Testis (tissue), 2 donors: ENCODE measurements around the gene PDK2.

Experiments
- CTCF ChIP-seq, 3 experiments: fragments of 450-650 bp in 2 of 3; fragments of 200-600 bp in 1 of 3; sonication (generic) in 1 of 3; IDR thresholded peaks; one replicate each; pipeline ENCODE4 v1.5.1; 2016 to 2019; ENCODE audit warnings: antibody characterized with exemption in 3 of 3, mild to moderate bottlenecking in 2 of 3, moderate library complexity in 1 of 3
- POLR2A ChIP-seq: fragments of 450-650 bp; IDR thresholded peaks from one replicate; pipeline ENCODE4 v1.6.1; 2017; ENCODE audit warnings: antibody characterized with exemption, mild to moderate bottlenecking, moderate library complexity

- TF ChIP-seq CTCF (IDR thresholded peaks at IDR 0.05) (no peak), POLR2A (no peak)
Observed at GRCh38 chr17:50059759-50060273, 35.3 kb upstream of the PDK2 start.
